Keratinocyte (primary cell): ENCODE results near the gene ZBTB20. TPM values are rescaled to one million over a fixed set of nuclear protein-coding genes. Genes with fewer than 3 reads are reported as not detected.

ENCODE experiments used
- DNase-seq: peaks from one replicate; pipeline ENCODE4 v3.0.0-alpha.2; 2011; ENCODE audit warnings: low read depth, missing footprints, low spot score
- FAIRE-seq: peaks from 2 replicates; lab custom pipeline; 2011; peaks lifted over from hg19 to GRCh38; lab: Jason Lieb, UNC
- H2AFZ ChIP-seq: 2 replicates; pipeline ENCODE4 v1.6.0; 2012; ENCODE audit warnings: low read length, control low read depth, inconsistent platforms; ENCODE audit not compliant: control insufficient read depth
- H3K27ac ChIP-seq: 2 replicates; pipeline ENCODE4 v1.5.1; 2011; ENCODE audit warnings: low read length; ENCODE audit not compliant: control insufficient read depth, insufficient read depth
- H3K27me3 ChIP-seq: 3 replicates; pipeline ENCODE4 v1.6.0; 2011; ENCODE audit warnings: low read length; ENCODE audit not compliant: control insufficient read depth, insufficient read depth; ENCODE audit errors: extremely low read depth
- H3K36me3 ChIP-seq, 2 experiments: 2 replicates in 1 of 2; 3 replicates in 1 of 2; pipeline ENCODE4 v1.5.1; 2011; ENCODE audit warnings: low read length in 2 of 2, mild to moderate bottlenecking in 1 of 2; ENCODE audit not compliant: control insufficient read depth in 2 of 2, insufficient read depth in 2 of 2; ENCODE audit errors: extremely low read depth in 1 of 2
- H3K4me1 ChIP-seq: 3 replicates; pipeline ENCODE4 v1.5.1; 2011; ENCODE audit warnings: low read length; ENCODE audit not compliant: control insufficient read depth, insufficient read depth; ENCODE audit errors: extremely low read depth
- H3K4me2 ChIP-seq: 3 replicates; pipeline ENCODE4 v1.6.0; 2011; ENCODE audit warnings: low read depth, low read length; ENCODE audit not compliant: control insufficient read depth, insufficient read depth; ENCODE audit errors: extremely low read depth
- H3K4me3 ChIP-seq, 3 experiments: fragments of 200-600 bp in 1 of 3; sonication (generic) in 1 of 3; 2 replicates in 2 of 3; 3 replicates in 1 of 3; pipeline ENCODE4 v1.5.1; 2011 to 2016; ENCODE audit warnings: low read length in 3 of 3, mild to moderate bottlenecking in 3 of 3, control low read depth in 2 of 3, inconsistent platforms in 1 of 3, low read depth in 1 of 3, mixed read lengths in 1 of 3, mixed run types in 1 of 3, moderate library complexity in 1 of 3; ENCODE audit not compliant: control insufficient read depth in 2 of 3, insufficient read depth in 2 of 3; ENCODE audit errors: extremely low read depth in 1 of 3
- H3K79me2 ChIP-seq: 2 replicates; pipeline ENCODE4 v1.6.0; 2012; ENCODE audit warnings: low read length; ENCODE audit not compliant: control insufficient read depth, insufficient read depth
- H3K9ac ChIP-seq: 3 replicates; pipeline ENCODE4 v1.6.0; 2011; ENCODE audit warnings: low read length; ENCODE audit not compliant: control insufficient read depth, insufficient read depth; ENCODE audit errors: extremely low read depth
- H3K9me1 ChIP-seq: 3 replicates; pipeline ENCODE4 v1.6.0; 2011; ENCODE audit warnings: low read length; ENCODE audit not compliant: control insufficient read depth, insufficient read depth; ENCODE audit errors: extremely low read depth
- H3K9me3 ChIP-seq: 2 replicates; pipeline ENCODE4 v1.5.1; 2012; ENCODE audit warnings: low read depth, low read length; ENCODE audit not compliant: control insufficient read depth
- H4K20me1 ChIP-seq: 3 replicates; pipeline ENCODE4 v1.6.0; 2011; ENCODE audit warnings: low read length; ENCODE audit not compliant: control insufficient read depth, insufficient read depth; ENCODE audit errors: extremely low read depth
- CTCF ChIP-seq, 3 experiments: IDR thresholded peaks in 1 of 3; conservative IDR thresholded peaks in 1 of 3; optimal IDR thresholded peaks in 1 of 3; 2 replicates in 2 of 3; 3 replicates in 1 of 3; pipeline versions ENCODE3 to v1.5.1; 2011; ENCODE audit warnings: low read length in 3 of 3, mild to moderate bottlenecking in 3 of 3, moderate library complexity in 2 of 3, control low read depth in 1 of 3, inconsistent platforms in 1 of 3; ENCODE audit not compliant: insufficient read depth in 2 of 3; ENCODE audit errors: extremely low read depth in 1 of 3
- EZH2 ChIP-seq: IDR thresholded peaks from one replicate; pipeline ENCODE4 v1.6.1; 2012; ENCODE audit warnings: inconsistent platforms, mild to moderate bottlenecking, low read length, moderate library complexity
- dilution Hi-C: fragments of 300-500 bp; cut with MboI; formaldehyde crosslinking; loops from one replicate; pipeline ENCODE4 v1.7.0; 2020; ENCODE audit warnings: low sequenced_read_pairs; ENCODE audit not compliant: extremely low pct_ligation_motif_present
- polyA plus RNA-seq, 5 experiments: library from polyadenylated mRNA; depleted of rRNA in 3 of 5; stranded (reverse) in 3 of 5; stranded (forward) in 1 of 5; unstranded in 1 of 5; fragments of >200 nt; gene quantifications; 1 replicate in 1 of 5; 2 replicates in 3 of 5; 3 replicates in 1 of 5; pipeline versions ENCODE4 v1.2.1 to v1.2.3, GENCODE V29; 2011 to 2012; ENCODE audit warnings: missing spikeins in 2 of 5, low read depth in 1 of 5, low replicate concordance in 1 of 5

ZBTB20 gene
- polyA plus RNA-seq, 1 donor (not counting 4 experiments of a cell fraction or from before 2014, with no cell fraction given), result 0.52 TPM

GRCh38 chr3:114721864-114722263, 425.2 kb downstream of the ZBTB20 start:
- H2AFZ ChIP-seq, result no peak overlapping the region
- H3K79me2 ChIP-seq, result no peaks in the 10 kb centered on the region
- H3K4me1 ChIP-seq, result no peaks in the 10 kb centered on the region
- H4K20me1 ChIP-seq, result no peaks in the 10 kb centered on the region
- dilution Hi-C loops, result no loop called here
- FAIRE-seq (no peak), DNase-seq (no peak)
- H3K9me3 ChIP-seq, result no peaks in the 10 kb centered on the region
- no peaks in the 10 kb centered on the region for H3K27me3 ChIP-seq
- H3K4me3 ChIP-seq, result no peak overlapping the region
- no peaks in the 10 kb centered on the region for H3K9me1 ChIP-seq
- H3K4me2 ChIP-seq, result no peak overlapping the region
- H3K27ac ChIP-seq, result no peak overlapping the region
- TF ChIP-seq CTCF (optimal IDR thresholded peaks at IDR 0.05 in 1 of 3, IDR thresholded peaks at IDR 0.05 in 1 of 3, conservative IDR thresholded peaks at IDR 0.05 in 1 of 3; ENCODE audit: extremely low read depth in 1 of 3, insufficient read depth in 2 of 3, low read length in 3 of 3), result no peak
- no peak for TF ChIP-seq EZH2
- no peak overlapping the region for H3K9ac ChIP-seq
- no peaks in the 10 kb centered on the region for H3K36me3 ChIP-seq

GRCh38 chr3:114721209-114721608, 425.9 kb downstream of the ZBTB20 start:
- no peak overlapping the region for H3K4me3 ChIP-seq
- no peaks in the 10 kb centered on the region for H3K36me3 ChIP-seq
- H3K9me3 ChIP-seq, result no peaks in the 10 kb centered on the region
- no peaks in the 10 kb centered on the region for H3K27me3 ChIP-seq
- DNase-seq (no peak), FAIRE-seq (no peak)
- peak overlapping the region; percentile 32 for H2AFZ ChIP-seq
- no peak overlapping the region for H3K4me2 ChIP-seq
- dilution Hi-C loops, result no loop called here
- H4K20me1 ChIP-seq, result no peaks in the 10 kb centered on the region
- no peak overlapping the region for H3K27ac ChIP-seq
- H3K79me2 ChIP-seq, result no peaks in the 10 kb centered on the region
- H3K9ac ChIP-seq, result no peak overlapping the region
- no peaks in the 10 kb centered on the region for H3K4me1 ChIP-seq
- no peaks in the 10 kb centered on the region for H3K9me1 ChIP-seq
- no peak for TF ChIP-seq EZH2
- no peak for TF ChIP-seq CTCF (optimal IDR thresholded peaks at IDR 0.05 in 1 of 3, IDR thresholded peaks at IDR 0.05 in 1 of 3, conservative IDR thresholded peaks at IDR 0.05 in 1 of 3; ENCODE audit: extremely low read depth in 1 of 3, insufficient read depth in 2 of 3, low read length in 3 of 3)
